HG02678 (cell line): Measurements from ENCODE around the gene FCN2.

Source experiments
- ATAC-seq: cut with Tn5 transposase; IDR thresholded peaks from one replicate; pipeline ENCODE4 v1.9.1; 2021; ENCODE audit warnings: mild to moderate bottlenecking, moderate library complexity; ENCODE audit not compliant: unreplicated experiment

Gene FCN2

GRCh38 chr9:134899818-134900217, 19.2 kb downstream of the FCN2 start:
- no peak for ATAC-seq

GRCh38 chr9:134902936-134903335, 22.3 kb downstream of the FCN2 start:
- ATAC-seq: no peak

- no peak for ATAC-seq
Observed at GRCh38 chr9:134908524-134909309, 28.1 kb downstream of the FCN2 start.

GRCh38 chr9:134909511-134910481, 29.2 kb downstream of the FCN2 start:
- ATAC-seq: no peak

- no peak for ATAC-seq
Observed at GRCh38 chr9:134912126-134912840, 31.7 kb downstream of the FCN2 start.

GRCh38 chr9:134913041-134913712, 32.6 kb downstream of the FCN2 start:
- ATAC-seq: no peak

GRCh38 chr9:134913713-134914500, 33.3 kb downstream of the FCN2 start:
- no peak for ATAC-seq

- no peak for ATAC-seq
Observed at GRCh38 chr9:134914501-134914834, 33.9 kb downstream of the FCN2 start.

- ATAC-seq: no peak
Observed at GRCh38 chr9:134915046-134915985, 34.7 kb downstream of the FCN2 start.

GRCh38 chr9:134916161-134916665, 35.6 kb downstream of the FCN2 start:
- ATAC-seq: no peak

GRCh38 chr9:134917431-134918373, 37.1 kb downstream of the FCN2 start, which contains the start of gene FCN1:
FCN1 (minus strand) TSS chr9:134917912; CDS start chr9:134917871, 41 bp downstream.
- no peak for ATAC-seq

GRCh38 chr9:134918646-134919045, 38.0 kb downstream of the FCN2 start:
- ATAC-seq: no peak

GRCh38 chr9:134919303-134919702, 38.7 kb downstream of the FCN2 start:
- ATAC-seq: no peak

- no peak for ATAC-seq
Observed at GRCh38 chr9:134922066-134922931, 41.7 kb downstream of the FCN2 start.

- ATAC-seq: no peak
Observed at GRCh38 chr9:134922932-134923240, 42.3 kb downstream of the FCN2 start.

GRCh38 chr9:134923466-134923865, 42.9 kb downstream of the FCN2 start:
- ATAC-seq: no peak
